ENCODE measurements around the gene COP1.
"Not testable (repeated sequence)": the region's sequence is repeated elsewhere in the genome, so short reads cannot be mapped to it uniquely, and the experiment has no call there.

DNA sequence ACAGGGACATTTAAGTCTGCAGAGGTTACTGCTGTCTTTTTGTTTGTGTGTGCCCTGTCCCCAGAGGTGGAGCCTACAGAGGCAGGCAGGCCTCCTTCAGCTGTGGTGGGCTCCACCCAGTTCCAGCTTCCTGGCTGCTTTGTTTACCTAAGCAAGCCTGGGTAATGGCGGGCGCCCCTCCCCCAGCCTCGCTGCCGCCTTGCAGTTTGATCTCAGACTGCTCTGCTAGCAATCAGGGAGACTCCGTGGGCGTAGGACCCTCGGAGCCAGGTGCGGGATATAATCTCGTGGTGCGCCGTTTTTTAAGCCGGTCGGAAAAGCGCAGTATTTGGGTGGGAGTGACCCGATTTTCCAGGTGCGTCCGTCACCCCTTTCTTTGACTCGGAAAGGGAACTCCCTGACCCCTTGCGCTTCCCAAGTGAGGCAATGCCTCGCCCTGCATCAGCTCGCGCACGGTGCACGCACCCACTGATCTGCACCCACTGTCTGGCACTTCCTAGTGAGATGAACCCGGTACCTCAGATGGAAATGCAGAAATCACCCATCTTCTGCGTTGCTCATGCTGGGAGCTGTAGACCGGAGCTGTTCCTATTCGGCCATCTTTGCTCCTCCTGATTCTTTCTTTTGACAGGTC, 199.2 kb downstream of the COP1 start:
- TF ChIP-seq CTCF, POLR2A (IDR thresholded peaks at IDR 0.05): not testable (repeated sequence)

Data from uterus (tissue), 2 donors.